SK-MEL-5 (cell line): Measurements from ENCODE around the gene GLIS1. TPM values are rescaled to one million over a fixed set of nuclear protein-coding genes. Genes with fewer than 3 reads are reported as not detected.

ENCODE experiments used
- DNase-seq: peaks from one replicate; pipeline ENCODE4 v3.0.0-alpha.2; 2016; ENCODE audit warnings: low read depth, low spot score
- in situ Hi-C: cut with HindIII; loops from 2 replicates; pipeline ENCODE4 v1.10.0; 2016; ENCODE audit warnings: low sequenced_read_pairs, high pct_unique_total_duplicates, low pct_unique_long_range_greater_than_20kb
- total RNA-seq: library from RNA; depleted of rRNA; stranded (reverse); fragments of >200 nt; shearing (Covaris generic); gene quantifications from 2 replicates; pipeline ENCODE4 v1.2.3, GENCODE V29; 2014

Gene GLIS1
- total RNA-seq, 1 experiment from 2014 or later: 0.16 TPM

DNA sequence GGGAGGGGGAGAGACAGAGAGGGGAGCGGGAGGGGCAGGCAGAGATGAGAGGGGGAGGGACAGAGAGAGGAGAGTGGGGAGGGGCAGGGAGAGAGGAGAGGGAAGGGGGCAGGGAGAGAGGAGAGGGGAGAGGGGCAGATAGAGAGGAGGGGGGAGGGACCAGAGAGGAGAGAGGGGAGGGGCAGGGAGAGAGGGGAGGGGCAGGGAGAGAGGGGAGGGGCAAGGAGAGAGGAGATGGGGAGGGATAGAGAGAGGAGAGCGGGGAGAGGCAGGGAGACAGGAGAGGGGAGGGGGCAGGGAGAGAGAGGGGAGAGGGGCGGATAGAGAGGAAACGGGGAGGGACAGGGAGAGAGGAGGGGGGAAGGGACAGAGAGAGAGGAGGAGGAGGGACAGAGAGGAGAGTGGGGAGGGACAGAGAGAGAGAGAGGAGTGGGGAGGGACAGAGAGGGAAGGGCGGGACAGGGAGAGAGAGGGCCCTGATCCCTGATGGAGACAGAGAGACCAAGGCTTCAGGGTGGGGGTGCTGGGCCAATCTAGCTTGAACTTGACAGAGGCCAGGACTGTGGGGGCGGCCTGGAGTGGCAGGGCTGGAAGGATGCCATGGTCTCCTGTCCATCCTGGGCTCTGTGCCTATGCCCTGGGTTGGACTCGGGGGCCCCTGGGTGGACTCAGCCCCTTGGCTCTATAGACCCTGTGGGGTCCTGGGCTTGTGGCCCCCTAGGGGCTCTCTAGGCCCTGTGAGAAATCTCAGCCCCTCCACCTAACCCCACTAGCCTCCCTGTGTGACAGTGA is 236.1 kb downstream of the GLIS1 start:
- in situ Hi-C loops: no loop called here
- no peak for DNase-seq

DNA sequence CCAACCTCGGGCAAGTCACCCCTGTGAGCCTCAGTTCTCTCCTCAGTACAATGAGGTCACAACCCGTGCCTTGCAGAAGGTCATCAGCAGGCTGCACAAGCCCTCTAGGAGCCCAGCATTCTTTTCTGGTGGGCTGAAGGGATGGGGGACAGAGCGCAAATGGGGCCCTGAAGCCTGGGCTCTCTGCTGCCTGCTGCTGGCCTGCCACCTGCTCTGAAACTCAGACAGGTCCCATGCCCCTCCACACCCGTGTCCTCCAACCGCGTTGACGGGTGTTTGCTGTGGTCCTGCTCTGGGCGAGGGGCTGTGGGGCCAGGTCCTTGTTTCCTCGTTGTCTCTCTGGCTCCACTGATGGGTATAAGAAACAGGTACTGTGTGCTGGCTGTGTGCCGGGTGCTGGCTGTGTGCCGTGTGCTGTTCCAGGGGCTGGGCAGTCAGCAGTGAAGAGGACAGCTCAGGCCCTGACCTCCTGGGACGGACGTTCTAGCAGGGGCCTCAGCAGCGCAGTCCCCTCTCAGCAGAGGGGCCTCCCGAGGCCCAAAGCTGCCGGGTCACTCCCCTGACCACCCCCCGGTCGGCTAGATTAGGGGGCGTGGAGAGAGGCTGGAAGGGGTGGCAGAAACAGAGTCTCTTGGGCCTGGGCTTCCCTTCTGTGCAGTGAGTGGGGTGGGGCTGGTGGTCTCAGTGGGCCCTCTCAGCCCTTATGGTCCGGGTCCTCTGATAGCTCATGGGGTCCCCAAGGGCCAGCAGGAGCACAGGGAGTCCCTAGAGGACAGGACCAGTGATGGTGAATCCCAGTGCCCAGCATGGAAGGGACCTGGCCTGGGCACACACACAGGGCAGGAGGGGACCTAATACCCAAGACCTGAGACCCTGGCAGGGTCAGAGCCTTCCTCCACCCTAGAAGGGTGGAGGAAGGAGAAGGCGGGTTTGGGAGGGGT is 237.6 kb downstream of the GLIS1 start:
- in situ Hi-C loops: no loop called here
- DNase-seq: no peak

DNA sequence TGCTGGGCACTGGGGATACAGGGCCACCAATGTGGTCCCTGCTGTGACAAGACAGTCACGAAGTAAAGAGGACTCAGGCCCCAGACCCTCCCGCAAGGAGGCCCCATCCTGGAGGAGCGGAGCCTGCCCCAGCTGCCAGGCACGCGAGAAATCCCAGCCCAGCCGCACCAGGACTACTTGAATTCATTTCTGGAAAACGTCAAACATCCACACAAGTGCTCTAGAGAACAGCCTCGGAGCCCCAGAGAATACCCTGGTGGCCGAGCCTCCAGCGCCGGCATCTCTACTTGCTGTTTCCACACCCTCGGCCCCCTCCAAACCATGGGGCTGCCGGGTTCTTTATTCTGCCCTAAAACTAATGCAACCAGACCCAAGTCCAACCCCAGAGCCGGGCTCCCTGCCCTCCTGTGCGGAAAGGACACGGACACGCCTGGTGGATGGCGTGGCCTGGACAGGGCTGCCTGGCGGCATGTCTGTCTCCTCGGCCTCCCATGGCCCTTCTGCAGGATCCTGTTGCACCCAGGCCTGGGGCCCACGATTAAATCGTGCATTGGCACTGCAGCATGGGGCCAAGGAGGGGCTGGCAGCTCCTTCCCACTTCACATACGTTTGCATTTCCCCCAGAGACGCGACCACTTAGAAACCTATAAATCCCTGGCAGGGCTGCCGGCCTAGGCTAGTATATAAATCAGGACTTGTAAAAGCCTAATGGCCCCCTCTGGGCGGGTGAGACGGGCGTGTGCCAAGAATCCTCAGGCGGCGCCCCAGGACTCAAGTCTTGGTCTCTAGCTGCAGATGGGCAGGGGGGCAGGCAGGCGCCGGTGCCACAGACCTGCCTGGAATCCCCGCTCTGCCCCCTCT is 238.5 kb downstream of the GLIS1 start:
- in situ Hi-C loops: no loop called here
- no peak for DNase-seq

DNA sequence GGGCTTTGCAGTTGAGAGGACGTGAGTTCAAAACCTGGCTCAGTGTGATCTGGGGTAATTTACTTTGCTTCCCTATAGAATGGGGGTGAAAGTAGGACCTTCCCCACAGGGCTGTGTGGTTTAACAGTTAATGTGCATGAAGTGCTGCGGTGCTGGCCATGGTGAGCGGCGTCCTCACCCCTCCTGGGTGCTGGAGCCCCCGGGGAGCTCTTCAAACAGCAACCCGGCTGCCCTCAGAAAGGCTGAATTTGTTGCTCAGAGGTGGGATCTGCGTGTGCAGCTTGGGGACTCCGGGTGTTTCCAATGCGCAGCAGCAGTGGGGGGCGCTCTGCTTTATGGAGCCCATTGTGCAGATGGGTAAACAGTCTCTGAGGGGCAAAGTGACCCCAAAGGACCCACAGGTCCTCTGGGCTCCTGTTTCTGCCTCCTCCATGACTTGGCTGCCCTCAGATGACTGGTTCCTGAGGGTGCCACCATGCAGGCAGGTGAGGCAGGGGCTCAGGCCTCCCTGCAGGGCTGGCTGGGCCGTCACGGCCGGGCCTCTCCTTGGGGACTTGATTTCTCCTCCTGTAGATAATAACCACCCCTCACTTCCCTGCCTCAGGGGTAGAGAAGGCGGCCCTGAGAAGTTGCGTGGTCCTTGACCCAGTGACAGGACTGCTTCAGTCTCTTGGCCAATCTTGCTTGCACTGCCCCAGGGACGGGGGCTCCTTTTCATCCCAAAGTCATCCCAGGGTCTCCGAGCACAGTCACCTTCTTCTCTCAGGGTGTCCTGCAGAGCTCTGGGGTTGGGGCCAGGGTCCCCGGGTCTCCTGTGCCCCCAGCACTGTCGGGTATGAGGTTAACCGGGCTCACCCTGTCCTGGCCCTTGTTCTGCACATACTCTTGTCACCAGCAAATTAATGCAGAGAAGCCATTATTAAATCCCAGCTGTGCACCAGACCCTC is 239.4 kb downstream of the GLIS1 start:
- in situ Hi-C loops: no loop called here
- DNase-seq: no peak

DNA sequence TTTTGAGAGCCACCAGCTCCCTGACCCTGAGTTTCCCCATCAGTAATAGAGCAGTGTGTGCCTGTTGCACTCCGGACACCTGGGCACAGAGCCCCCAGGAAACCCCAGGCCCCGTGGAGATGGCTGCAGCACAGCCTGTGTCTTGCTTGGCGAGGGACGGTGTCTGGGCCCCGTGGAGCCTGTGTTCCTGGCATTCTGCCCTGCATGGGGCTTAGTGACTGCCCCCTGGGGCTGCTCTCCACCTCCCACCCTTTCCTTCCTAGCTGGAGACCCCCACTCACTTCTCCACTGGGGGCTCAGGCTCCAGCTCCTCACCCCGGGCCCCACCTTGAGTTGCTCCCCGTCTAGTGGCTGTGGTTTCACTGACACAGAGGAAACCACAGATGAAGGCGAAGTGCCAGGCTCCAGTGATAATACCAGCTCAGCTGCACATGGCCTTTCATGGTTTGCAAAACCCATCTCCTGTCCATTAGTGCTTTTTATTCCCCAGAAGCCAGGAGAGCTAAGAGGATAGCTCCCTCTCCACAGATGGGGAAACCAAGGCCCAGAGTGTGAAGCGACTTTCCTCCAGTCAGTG is 240.3 kb downstream of the GLIS1 start:
- in situ Hi-C loops: no loop called here
- no peak for DNase-seq

DNA sequence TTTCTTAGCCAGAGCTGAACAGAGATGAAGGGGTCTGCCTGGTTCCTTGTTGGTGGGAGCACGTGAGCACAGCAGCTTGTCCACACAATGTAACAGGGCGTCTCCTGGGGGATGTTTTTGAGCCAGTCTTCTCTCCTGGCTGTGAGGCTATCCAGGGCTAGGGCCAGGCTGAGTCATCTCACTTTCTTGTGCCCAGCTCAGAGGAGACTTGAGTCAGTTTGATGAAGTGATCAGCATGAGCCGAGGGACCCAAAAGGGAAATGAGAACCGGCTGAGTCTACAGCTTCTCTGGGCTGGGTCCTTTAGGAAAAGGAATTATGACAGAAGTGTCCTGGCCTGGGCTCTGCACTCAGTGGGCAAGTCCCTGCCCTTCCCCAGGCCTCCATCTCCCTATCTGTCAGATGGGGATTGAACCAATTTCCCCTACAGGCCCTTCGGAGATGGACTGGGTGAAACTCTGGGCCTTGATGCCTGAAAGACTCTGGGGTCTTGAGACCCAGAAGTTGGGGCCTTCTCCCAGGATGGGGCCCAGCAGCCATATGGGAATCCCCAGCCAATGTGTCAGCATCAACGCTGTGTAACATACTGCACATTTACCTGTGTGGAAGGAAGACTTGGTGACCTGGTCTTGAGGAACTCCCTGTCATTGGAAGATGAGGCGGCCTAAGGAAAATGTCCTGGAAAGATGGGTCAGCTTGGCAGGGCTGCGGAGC is 243.2 kb downstream of the GLIS1 start:
- DNase-seq: no peak
- in situ Hi-C loops: no loop called here

DNA sequence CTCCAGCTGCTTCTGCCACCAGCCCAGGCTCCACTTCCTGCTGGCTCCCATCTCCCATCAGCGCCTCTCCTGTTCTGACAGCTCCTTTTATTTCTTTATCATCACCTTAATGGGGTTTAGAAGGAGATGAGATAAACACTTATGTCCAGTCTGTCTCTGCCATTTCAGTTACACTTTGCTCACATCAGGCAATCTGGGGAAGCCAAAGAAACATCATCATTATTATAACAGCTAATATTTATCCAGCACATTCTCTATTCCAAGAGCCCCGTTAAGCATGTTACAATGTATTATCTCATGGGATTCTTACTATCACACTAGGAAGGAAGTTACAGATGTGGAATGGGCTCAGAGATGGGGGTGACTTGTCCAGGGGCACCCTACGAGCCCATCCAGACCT is 248.6 kb downstream of the GLIS1 start:
- in situ Hi-C loops: no loop called here

DNA sequence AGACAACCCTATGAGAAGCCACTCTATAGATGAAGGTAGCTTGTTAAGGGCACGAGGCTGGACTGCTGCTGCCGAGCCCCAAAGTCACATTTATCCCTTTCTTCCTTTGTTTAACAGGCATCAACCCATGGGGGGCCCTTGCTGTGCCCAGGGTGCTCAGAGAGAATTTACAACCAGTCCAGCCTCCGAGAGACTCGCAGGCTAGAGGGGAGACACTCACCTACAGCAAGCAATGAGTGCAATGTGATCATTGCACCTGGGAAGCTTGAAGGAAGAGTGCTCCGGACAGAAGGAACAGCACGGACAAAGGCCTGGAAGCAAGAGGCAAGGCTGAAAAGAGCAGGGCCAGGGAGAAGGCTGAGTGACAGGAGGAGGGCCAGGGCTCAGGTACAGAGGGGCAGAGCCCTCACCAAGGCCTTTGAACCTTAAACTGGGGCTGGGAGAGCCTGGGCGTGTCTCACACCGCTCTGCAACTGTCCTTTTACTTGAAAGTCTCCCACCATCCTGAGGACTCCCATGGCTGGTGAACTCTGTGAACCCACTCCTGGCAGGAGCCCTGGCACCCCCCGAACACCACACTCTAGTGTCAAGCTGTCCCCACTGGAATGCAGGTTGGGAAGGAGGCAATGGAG is 252.5 kb downstream of the GLIS1 start:
- in situ Hi-C loops: no loop called here

More for the DNA sequence above, 248.6 kb downstream of the GLIS1 start:
- no peak for DNase-seq

DNA sequence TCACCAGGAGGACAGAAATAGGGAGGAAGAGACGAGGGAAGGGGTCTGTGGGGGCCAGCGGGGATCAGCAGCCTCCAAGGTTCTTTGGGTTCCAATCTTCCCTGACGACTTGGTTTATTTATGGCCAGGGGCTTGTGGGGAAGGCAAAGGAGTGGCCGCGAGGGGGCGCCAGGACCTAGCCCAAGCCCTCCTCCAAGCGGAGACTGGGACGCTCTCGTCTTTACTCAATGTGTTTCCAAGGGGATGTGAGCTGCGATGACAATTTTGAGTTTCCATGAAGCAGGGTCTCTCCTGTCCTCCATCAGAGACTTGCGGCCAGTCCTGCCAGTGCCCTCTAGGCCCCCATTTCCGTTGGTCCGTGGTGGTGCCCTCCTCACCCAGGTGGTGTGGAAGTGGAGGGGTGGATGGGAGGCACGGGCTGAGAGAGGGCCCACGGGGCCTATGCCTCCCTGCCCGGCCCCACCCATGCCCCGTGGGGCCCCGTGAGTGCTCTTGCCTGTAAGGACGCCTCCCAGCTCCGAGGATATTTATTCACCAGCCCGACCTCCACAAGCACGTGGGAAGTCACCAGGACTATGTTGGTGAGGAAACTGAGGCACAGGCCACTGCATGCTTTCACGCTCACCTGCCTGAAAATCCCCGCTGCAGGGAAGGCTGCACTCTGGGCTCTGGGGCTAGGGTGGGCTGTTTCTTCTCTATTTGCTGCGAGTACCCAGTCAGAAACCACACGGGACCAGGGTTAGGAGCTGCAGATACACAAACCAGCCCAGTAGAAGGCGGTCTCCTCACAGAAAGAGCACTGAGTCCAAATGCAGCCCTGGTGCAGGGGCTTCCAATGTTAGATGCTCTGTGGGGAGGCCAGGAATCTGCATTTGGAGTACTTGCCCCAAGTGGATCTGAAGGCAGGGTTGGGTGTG is 253.2 kb downstream of the GLIS1 start:
- in situ Hi-C loops: no loop called here
- DNase-seq: peak; percentile 77

More for the DNA sequence above, 252.5 kb downstream of the GLIS1 start:
- no peak for DNase-seq

DNA sequence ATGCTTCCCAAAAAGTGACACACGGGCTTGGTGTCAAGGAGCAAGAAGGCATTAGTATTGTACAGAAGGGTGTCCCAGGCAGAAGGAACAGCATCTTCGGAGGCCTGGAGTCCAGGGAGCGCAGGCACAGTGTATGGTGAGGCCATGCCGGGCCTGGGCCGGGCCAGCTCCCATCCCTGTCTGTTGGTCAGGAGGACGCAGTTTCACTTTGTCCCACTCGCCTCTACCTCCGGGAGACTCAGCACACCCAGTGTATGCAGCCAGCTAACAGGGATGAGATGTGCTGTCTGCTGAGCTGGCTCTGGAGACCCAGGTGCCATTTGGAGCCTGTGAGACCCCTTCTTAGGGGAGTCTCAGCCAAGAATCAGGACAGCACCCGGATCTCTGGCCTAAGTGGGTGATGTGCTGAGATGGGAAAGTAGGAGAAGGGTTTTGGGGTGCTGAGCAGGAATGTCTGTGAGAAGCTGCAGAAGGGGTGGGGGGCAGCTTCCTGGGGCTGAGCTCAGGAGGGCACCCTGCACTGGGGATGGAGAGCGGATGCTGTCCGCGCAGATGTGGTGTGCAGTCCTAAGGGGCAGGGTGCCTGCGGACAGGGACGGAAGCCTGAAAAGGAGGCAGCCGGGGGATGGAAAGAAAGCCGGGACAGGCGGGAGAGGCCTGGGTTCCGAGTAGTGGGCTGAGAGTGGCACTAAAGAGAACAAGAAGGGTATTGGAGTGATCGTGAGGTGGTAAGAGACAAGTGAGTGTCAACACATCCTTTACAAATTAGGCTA is 254.1 kb downstream of the GLIS1 start:
- in situ Hi-C loops: no loop called here

DNA sequence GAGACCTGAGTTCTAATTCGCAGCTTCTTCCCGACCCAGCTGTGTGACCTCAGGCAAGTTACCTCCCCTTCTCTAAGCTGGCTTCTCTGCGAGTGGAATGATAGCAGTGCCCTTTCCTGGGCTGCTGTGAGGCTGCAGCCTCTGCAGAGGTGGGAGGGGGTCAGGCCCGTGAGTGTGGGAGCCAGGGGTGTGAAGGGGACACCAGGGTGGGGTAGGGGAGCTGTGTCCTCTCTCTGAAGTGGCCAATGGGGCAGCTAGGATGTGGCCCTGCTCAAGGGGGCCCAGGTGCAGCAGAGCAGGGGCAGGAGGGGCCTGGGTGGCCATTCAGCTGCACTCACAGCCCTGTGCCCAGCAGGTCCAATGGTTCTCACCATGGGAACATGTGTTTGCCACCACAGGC is 255.3 kb downstream of the GLIS1 start:
- in situ Hi-C loops: no loop called here
- no peak for DNase-seq

More for the DNA sequence above, 254.1 kb downstream of the GLIS1 start:
- DNase-seq: no peak

DNA sequence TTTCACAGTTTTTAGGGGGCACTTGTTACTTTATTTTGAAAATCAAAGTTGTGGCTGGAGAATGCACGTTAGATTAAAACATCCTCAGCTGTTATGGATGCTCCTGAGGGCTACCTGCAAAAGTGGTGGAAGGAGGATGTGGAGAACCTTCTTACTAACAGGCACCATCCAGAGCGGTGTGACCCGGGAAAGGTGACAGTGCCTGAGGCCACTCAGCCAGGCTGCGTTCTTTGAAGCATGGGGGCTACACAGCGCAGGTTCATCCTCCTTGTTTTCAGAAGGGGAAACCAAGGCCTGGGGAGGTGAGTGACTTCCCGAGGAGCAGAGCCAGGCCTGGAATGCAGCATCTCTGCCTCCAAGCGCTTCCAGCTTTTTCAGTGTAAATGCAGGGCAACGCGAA is 255.8 kb downstream of the GLIS1 start:
- no peak for DNase-seq
- in situ Hi-C loops: no loop called here

DNA sequence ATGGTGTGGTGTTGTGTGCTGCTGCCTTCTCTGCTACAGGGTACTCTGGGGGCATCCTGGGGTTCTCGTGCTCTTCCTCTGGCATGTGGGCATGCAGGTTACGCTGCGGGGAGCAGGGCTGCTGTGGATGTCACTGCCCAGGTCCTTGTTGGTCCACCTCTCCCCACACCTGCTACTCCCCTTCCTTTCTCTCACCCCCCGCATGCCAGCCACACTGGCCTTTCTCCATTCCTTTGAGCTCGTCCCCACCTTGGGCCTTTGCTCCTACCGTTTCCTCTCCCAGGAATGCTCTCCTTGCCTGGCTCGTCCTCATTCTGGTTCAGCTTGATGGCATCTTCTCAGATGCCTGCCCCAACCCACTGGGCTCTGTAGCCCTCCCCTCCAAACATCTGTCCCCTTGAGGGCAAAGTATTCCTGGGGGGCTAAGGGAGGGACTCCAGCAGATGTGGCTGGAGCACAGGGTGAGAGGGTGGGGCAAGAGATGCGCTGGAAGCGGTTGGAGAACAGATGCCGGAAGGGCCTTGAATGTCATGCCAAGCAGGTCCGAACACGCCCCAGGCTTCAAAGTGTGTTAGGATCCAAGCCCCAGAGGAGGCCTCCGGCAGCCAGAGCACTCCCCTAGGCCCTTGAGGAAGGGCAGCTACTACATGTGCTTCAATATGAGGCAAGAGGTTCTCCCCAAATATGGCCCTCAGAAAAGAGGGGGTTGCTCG is 256.4 kb downstream of the GLIS1 start:
- in situ Hi-C loops: no loop called here
- DNase-seq: no peak
